Aorta (tissue), 5 donors: ENCODE measurements around the gene CST7. TPM values are rescaled to one million over a fixed set of nuclear protein-coding genes. Genes with fewer than 3 reads are reported as not detected.
A peak's percentile ranks its signal among the peaks of the same experiment; 100 is the strongest.

Experiments
- ATAC-seq: fragments of 200-7000 bp; cut with Tn5 transposase; one replicate; pipeline ENCODE4 v1.9.1; 2022; ENCODE audit warnings: moderate library complexity; ENCODE audit not compliant: low FRiP score
- DNase-seq, 2 donors: peaks; one replicate each; pipeline ENCODE4 v3.0.0-alpha.2; 2020
- H3K27ac ChIP-seq, 2 donors: one replicate each; pipeline ENCODE4 v1.5.1; 2013; ENCODE audit warnings: low read length in 2 of 2, mild to moderate bottlenecking in 2 of 2, moderate library complexity in 2 of 2, control low read depth in 1 of 2, inconsistent platforms in 1 of 2, low read depth in 1 of 2
- H3K27me3 ChIP-seq, 2 donors: one replicate each; pipeline ENCODE4 v1.6.1; 2013; ENCODE audit warnings: control low read depth in 1 of 2, low read length in 1 of 2, mild to moderate bottlenecking in 1 of 2, moderate library complexity in 1 of 2; ENCODE audit not compliant: insufficient read depth in 2 of 2, control insufficient read depth in 1 of 2
- H3K36me3 ChIP-seq, 2 donors: one replicate each; pipeline ENCODE4 v1.6.1; 2013; ENCODE audit warnings: control low read depth in 1 of 2, low read length in 1 of 2, mild to moderate bottlenecking in 1 of 2; ENCODE audit not compliant: insufficient read depth in 2 of 2, control insufficient read depth in 1 of 2
- H3K4me1 ChIP-seq, 2 donors: one replicate each; pipeline ENCODE4 v1.6.1; 2013; ENCODE audit warnings: low read length in 2 of 2, control low read depth in 1 of 2, mild to moderate bottlenecking in 1 of 2, moderate library complexity in 1 of 2; ENCODE audit not compliant: insufficient read depth in 2 of 2, control insufficient read depth in 1 of 2
- H3K4me3 ChIP-seq, 2 donors: one replicate each; pipeline ENCODE4 v1.5.1; 2013; ENCODE audit warnings: low read length in 2 of 2, control low read depth in 1 of 2, mild to moderate bottlenecking in 1 of 2
- H3K9me3 ChIP-seq: one replicate; pipeline ENCODE4 v1.6.1; 2013; ENCODE audit warnings: mild to moderate bottlenecking, low read length; ENCODE audit not compliant: control insufficient read depth
- WGBS, 2 donors: extraction: QIAGEN DNeasy Blood & Tissue Kit; methylation state at CpG; one replicate each; pipeline ENCODE4 v1.1.7; 2013; 5-methylcytosine and 5-hydroxymethylcytosine counted together
- intact Hi-C, 2 donors: fragments of 100-400 bp; cut with DNase I; formaldehyde crosslinking; loops; one replicate each; pipeline versions ENCODE4 v1.14.2 to v1.15.0; 2022
- polyA plus RNA-seq, 2 donors: library from polyadenylated mRNA; stranded (reverse); fragments of 200-250 nt; gene quantifications; one replicate each; pipeline ENCODE4 v1.2.3, GENCODE V29; 2013
- total RNA-seq, 2 donors: library from RNA; stranded (reverse); fragmentation: NEBNext Ultra II Directional; extraction: Animal tissue kit (Norgen Biotek cat#: 25700); gene quantifications; one replicate each; pipeline ENCODE4 v1.2.1, GENCODE V29; 2021
- donor health status: healthy with polysubstance abuse.
- donor health status: Bipolar disorder and iron deficiency.
- donor health status: DM: no; HTN: no; CAD: no.
- donor health status: DM: no; HTN: no; CAD: no.
- donor health status: DM: yes; HTN: yes; CAD: no.

Gene CST7
- total and polyA plus RNA-seq, 4 donors: 1.0 to 4.6 (median 3.5) TPM

DNA sequence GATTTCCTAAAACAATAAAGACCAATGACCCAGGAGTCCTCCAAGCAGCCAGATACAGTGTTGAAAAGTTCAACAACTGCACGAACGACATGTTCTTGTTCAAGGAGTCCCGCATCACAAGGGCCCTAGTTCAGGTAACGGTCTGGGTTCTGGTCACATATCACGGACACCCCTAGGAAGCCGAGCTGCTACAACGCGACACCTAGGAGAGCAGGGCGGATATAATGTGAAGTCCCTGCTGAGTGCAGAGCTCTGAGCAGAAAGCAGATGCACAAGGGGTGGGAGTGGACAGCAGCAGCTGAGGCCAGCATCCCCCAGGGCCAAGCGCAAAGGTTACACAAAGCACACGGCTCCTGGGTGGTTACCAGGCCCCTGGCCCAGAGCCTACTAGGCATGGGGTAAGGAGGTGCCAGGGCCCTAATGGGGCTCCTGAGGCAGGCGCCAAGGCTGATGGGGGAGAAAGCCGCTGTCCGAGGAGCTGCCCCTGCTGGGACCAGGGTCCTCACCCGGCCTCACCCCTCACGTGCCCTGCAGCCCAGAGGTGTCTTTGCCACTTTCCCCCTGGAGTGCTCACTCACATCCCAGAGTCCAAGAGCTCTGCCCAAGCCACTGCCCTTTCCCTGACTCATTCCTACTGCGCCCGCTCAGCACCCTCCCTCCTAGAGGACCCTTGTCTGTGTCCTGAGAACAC is 8.4 kb downstream of the CST7 start:
- Histone ChIP-seq H3K4me3 (no peak overlapping the region), H3K36me3 (no peaks in the 10 kb centered on the region), H3K4me1 (no peaks in the 10 kb centered on the region), H3K9me3 (no peaks in the 10 kb centered on the region), H3K27me3 (no peaks in the 10 kb centered on the region), H3K27ac (no peak overlapping the region)
- no peak for ATAC-seq
- DNase-seq: peak; percentile 38 to 68
- intact Hi-C loops: no loop called here
- 92 to 93% methylated on average over 18 of the region's 18 CpGs for WGBS, 2 donors

DNA sequence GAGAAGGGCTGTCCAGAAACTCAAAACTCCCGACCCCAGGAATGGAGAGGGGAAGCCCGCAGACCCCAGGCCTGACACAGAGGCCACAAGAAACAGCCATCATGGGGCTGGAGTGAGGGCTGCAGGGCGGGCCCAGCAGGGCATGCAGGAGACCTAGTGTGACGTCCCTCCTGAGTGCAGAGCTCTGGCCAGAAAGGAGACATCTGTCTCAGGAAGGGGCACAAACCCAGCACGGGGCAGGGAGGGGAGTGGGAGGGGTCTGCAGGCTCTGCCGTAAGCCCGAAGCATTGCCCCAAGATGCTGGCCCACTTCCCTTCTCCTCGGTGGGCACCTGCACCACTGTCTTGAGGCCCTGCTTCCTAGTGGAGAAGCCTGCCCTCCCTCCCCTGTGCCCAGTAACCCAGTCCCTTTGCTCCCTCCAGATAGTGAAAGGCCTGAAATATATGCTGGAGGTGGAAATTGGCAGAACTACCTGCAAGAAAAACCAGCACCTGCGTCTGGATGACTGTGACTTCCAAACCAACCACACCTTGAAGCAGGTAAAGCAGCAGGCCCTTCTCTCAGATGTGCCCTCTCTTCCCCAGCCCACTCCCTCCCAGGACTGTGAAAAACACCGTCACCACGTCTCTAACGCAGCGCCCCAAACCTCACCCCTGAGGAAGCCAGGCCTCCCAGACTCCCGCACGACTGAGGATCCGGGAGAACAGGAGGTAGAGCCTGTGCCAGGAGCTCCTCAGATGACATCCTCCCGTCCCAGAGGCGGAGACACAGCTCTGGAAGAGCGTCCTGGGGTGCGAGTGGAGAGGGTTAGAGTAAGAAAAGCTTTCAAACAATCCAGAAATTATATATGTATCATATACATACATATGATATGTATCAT is 9.7 kb downstream of the CST7 start:
- DNase-seq (peak in 1 of 2 donors; percentile 29), ATAC-seq (no peak)
- Histone ChIP-seq H3K9me3 (no peaks in the 10 kb centered on the region), H3K4me1 (no peaks in the 10 kb centered on the region), H3K36me3 (peaks cover 0 to 3% of the 10 kb centered on the region in 2 donors), H3K27me3 (no peaks in the 10 kb centered on the region), H3K27ac (no peak overlapping the region), H3K4me3 (no peak overlapping the region)
- intact Hi-C loops: no loop called here
- WGBS, 2 donors: 81 to 83% methylated on average over 19 to 20 of the region's 20 CpGs

DNA sequence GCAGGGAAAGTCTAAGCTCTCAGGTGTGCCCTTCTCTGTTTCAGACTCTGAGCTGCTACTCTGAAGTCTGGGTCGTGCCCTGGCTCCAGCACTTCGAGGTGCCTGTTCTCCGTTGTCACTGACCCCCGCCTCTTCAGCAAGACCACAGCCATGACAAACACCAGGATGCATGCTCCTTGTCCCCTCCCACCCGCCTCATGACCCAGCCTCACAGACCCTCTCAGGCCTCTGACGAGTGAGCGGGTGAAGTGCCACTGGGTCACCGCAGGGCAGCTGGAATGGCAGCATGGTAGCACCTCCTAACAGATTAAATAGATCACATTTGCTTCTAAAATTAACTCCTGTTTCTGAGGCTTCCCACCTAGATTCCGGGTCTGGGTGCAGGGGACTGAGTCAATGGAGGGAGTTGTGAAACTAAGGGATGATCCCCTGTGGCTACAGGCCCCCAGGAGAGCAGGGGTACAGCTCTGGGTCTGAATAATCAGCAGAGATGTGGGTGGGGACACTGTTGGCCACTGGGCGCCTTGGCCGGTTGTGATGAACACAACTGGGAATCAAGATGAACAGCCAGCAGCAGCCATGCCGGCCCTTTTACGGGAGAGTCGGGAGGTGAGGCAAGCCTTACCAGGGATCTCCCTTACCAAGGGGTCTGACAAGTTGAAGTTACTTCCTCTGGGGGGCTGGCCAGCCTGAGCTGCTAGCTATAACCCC is 10.7 kb downstream of the CST7 start:
- intact Hi-C loops: no loop called here
- H3K4me3 ChIP-seq: no peak overlapping the region
- H3K9me3 ChIP-seq: no peaks in the 10 kb centered on the region
- ATAC-seq (no peak), DNase-seq (no peak)
- H3K27ac ChIP-seq: no peak overlapping the region
- H3K27me3 ChIP-seq: no peaks in the 10 kb centered on the region
- H3K4me1 ChIP-seq: no peaks in the 10 kb centered on the region
- H3K36me3 ChIP-seq: peaks cover 0 to 4% of the 10 kb centered on the region in 2 donors
- WGBS, 2 donors: 86 to 89% methylated on average over 13 to 14 of the region's 14 CpGs

DNA sequence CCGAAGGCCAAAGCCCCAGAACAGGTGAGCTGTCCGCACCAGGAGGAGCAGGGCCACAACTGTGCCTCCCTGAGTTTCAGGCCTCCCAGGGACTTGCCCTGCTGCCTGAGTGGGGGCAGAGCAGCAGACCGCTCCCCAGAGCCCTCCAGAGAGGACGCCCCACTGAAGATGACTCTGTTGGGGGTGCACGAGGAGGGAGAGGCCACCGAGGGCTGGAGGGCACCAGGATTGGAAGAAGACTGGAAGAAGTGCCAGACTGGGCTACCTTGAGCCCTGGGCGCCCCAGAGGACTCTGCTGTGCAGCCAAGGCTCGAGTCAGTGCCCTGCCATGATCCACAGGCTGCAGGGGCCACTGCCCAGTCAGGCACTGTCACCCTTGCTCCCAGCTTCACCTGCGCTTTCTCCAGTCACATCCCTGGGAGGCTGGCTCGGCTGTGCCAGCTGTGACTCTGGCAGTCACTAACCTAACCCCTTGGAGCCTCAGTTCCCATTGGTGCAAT is 11.3 kb downstream of the CST7 start:
- Histone ChIP-seq H3K4me1 (no peaks in the 10 kb centered on the region), H3K27ac (no peak overlapping the region), H3K9me3 (no peaks in the 10 kb centered on the region), H3K36me3 (peaks cover 0 to 4% of the 10 kb centered on the region in 2 donors), H3K27me3 (no peaks in the 10 kb centered on the region), H3K4me3 (no peak overlapping the region)
- intact Hi-C loops: no loop called here
- WGBS, 2 donors: 92 to 93% methylated on average over 10 of the region's 10 CpGs
- ATAC-seq: no peak
- DNase-seq: peak in 1 of 2 donors; percentile 64

DNA sequence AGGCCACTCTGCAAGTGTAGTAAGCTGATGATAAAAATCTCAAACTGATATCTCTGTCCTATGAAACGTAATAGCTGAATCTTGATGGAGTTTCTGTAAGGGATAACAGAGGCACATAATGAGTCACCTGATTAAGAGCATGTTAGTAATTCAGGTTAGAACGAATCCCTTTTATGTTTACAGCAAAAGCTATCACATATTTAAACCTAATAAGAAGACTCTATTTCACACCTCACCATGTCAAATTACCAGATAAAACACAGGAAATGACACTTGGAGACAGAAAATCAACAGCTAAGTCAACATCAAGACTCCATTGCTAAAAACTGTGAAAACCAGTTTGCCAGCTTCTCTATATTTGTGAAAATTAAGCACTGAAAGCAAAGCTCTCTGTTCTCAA is 11.8 kb downstream of the CST7 start:
- Histone ChIP-seq H3K36me3 (peaks cover 0 to 5% of the 10 kb centered on the region in 2 donors), H3K27ac (no peak overlapping the region), H3K4me3 (no peak overlapping the region), H3K27me3 (no peaks in the 10 kb centered on the region), H3K4me1 (no peaks in the 10 kb centered on the region), H3K9me3 (no peaks in the 10 kb centered on the region)
- intact Hi-C loops: no loop called here
- no peak for ATAC-seq
- DNase-seq: no peak
- WGBS, 2 donors: 76 to 77% methylated on average over 2 of the region's 2 CpGs

DNA sequence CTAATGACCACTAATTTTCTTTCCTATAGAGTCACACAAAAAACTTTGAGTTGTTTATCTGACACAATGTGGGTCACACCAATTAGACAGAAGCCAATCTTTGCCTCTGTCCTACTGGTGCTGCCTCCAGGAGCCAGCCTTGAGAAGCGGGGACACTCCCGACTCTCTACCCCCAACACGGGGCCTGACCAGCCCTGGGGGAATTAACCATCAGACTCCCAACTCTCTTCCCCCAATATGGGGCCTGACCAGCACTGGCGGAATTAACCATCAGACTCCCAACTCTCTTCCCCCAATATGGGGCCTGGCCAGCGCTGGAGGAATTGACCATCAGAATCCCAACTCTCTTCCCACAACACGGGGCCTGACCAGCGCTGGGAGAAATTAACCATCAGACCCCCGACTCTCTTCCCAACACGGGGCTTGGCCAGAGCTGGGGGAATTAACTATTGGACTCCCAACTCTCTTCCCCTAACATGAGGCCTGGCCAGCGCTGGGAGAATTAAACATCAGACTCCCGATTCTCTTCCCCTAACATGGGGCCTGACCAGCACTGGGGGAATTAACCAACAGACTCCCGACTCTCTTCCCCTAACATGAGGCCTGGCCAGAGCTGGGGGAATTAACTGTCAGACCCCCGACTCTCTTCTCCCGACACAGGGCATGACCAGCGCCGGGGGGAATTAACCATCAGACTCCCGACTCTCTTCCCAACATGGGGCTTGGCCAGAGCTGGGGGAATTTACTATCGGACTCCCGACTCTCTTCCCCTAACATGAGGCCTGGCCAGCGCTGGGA is 12.5 kb downstream of the CST7 start:
- peaks cover 0 to 6% of the 10 kb centered on the region in 2 donors for H3K36me3 ChIP-seq
- no peaks in the 10 kb centered on the region for H3K9me3 ChIP-seq
- H3K27me3 ChIP-seq: no peaks in the 10 kb centered on the region
- DNase-seq: no peak
- intact Hi-C loops: no loop called here
- H3K27ac ChIP-seq: no peak overlapping the region
- H3K4me1 ChIP-seq: no peaks in the 10 kb centered on the region
- WGBS, 2 donors: 83 to 89% methylated on average over 20 of the region's 20 CpGs
- H3K4me3 ChIP-seq: no peak overlapping the region
- ATAC-seq: no peak

DNA sequence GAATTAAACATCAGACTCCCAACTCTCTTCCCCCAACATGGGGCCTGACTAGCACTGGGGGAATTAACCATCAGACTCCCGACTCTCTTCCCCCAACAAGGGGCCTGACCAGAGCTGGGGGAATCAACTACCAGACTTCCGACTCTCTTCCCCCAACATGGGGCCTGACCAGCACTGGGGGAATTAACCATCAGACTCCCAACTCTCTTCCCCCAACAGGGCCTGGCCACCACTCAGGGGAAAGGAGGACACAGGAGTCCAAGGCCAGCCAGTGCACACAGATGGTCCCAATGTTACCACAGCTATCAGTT is 13.1 kb downstream of the CST7 start:
- WGBS, 2 donors: 89 to 95% methylated on average over 2 of the region's 2 CpGs
- Histone ChIP-seq H3K4me3 (no peak overlapping the region), H3K27me3 (no peaks in the 10 kb centered on the region), H3K4me1 (no peaks in the 10 kb centered on the region), H3K36me3 (peaks cover 0 to 6% of the 10 kb centered on the region in 2 donors), H3K9me3 (no peaks in the 10 kb centered on the region), H3K27ac (no peak overlapping the region)
- ATAC-seq (no peak), DNase-seq (no peak)
- intact Hi-C loops: no loop called here

DNA sequence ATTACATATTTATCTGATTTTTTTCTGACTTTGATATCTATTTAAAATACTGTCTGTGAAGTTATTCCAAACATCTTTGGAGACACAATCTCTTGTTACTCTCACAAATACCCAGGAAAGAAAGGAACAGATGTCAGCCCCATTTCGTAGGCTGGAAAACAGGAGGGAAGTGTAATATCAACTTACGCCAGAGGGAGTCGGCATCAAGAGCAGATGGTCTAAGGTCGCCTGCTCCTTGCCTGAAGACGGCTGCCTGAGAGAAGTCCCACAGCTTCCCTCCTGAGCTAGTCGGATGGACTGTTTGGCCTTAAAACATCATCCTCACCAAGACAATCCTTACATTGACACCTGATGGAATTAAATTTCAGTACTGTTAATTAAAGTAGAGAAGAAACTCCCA is 13.4 kb downstream of the CST7 start:
- Histone ChIP-seq H3K4me3 (no peak overlapping the region), H3K4me1 (no peaks in the 10 kb centered on the region), H3K27ac (no peak overlapping the region), H3K36me3 (peaks cover 0 to 6% of the 10 kb centered on the region in 2 donors), H3K9me3 (no peaks in the 10 kb centered on the region), H3K27me3 (no peaks in the 10 kb centered on the region)
- intact Hi-C loops: no loop called here
- ATAC-seq (no peak), DNase-seq (no peak)
- WGBS, 2 donors: 87% methylated on average over 6 of the region's 6 CpGs
